ENCODE results near the gene RIC3. TPM values are rescaled to one million over a fixed set of nuclear protein-coding genes. Genes with fewer than 3 reads are reported as not detected.

The RIC3 gene
- total RNA-seq, 1 donor from 2014 or later: 8.9 TPM

DNA sequence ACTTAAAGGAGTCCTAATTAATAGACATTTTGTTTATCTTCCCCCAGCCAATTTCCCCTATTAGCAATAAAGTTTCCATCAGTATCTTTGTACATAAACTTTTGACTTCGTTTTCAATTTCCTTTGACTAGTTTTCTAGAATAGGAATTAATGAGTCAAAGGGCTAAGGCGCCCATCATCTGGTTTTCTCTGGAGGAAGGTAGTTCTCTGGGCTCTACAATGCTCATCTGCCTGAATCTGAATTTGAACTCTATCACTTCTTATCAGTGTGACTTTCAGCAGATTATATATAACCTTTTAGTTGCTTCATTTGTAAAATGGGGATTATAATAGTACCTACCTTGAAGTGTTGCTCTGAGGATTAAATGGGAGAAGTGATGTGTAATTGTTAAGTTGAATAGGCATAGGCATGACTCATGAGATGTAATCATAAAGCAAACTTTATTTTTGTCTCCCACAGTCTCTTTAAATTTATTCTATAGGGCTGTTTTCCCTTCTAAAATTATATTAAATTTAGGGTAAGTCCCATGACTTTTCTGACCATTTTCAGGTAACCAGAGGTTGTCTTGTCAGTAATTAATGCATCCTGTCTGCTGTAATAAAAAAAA is 93.6 kb downstream of the RIC3 start:
- no peak for DNase-seq (ENCODE audit: low read depth, low spot score)
- H3K4me3 Mint-ChIP-seq: no peak overlapping the region
- H3K27me3 Mint-ChIP-seq (ENCODE audit: low read depth): peaks cover 68% of the 10 kb centered on the region
- peaks cover 5% of the 10 kb centered on the region for H3K4me1 Mint-ChIP-seq
- no peak for TF ChIP-seq CTCF (conservative IDR thresholded peaks at IDR 0.05)
- no peaks in the 10 kb centered on the region for H3K36me3 Mint-ChIP-seq (ENCODE audit: low read depth)
- no peaks in the 10 kb centered on the region for H3K9me3 Mint-ChIP-seq
- no peak overlapping the region for H3K27ac Mint-ChIP-seq (ENCODE audit: unreplicated experiment)

DNA sequence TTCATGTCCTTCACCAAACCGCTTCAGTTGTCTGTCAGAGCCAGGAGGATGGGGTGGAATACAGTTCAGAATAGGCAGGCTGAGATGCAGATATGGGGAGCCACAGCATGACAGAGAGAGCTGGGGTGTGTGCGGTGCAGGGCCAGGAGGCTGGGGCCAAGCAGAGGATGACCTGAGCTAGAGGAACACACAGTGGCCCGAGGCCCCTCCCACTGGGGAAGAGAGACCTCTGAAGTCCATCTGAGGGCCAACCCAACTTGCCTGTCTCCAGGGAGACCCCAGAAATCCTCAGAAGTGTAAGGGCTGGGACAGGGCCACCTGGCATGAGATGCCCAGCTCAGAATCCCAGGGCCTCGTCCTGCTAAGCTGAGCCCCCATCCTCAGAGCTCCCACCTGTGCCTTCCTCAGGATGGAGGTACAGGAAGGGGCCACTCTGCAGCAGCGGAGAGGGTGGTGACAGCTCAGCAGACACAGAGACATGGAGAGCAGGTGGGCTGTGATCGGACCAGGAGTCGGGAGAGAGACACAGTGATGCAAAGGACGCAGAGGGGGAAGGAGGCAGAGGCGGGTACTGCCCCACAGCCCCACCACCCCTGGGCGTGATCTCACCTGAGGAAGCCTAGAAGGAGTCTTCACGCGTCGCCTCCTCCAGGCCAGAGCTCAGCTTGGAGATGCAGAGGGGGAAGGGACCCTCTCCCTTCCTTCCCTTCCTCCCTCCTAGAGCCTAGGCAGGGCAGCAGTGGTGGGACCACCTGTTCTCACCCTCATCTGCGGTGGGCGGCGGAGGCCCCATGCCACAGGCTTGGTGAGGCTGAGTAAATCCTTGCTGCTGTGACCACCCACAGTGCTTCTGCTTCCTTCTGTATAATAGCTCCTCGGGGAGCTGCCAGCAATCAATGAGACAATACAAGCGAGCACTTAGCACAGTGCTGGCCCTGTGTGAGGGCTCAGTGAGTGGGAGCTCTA is 96.9 kb downstream of the RIC3 start:
- H3K36me3 Mint-ChIP-seq (ENCODE audit: low read depth): no peaks in the 10 kb centered on the region
- peaks cover 59% of the 10 kb centered on the region for H3K27me3 Mint-ChIP-seq (ENCODE audit: low read depth)
- H3K27ac Mint-ChIP-seq (ENCODE audit: unreplicated experiment): no peak overlapping the region
- TF ChIP-seq CTCF (conservative IDR thresholded peaks at IDR 0.05): no peak
- DNase-seq (ENCODE audit: low read depth, low spot score): no peak
- no peaks in the 10 kb centered on the region for H3K9me3 Mint-ChIP-seq
- no peaks in the 10 kb centered on the region for H3K4me1 Mint-ChIP-seq
- no peak overlapping the region for H3K4me3 Mint-ChIP-seq

- H3K27me3 Mint-ChIP-seq (ENCODE audit: low read depth): peaks cover 47% of the 10 kb centered on the region
- no peak overlapping the region for H3K4me3 Mint-ChIP-seq
- DNase-seq (ENCODE audit: low read depth, low spot score): no peak
- TF ChIP-seq CTCF (conservative IDR thresholded peaks at IDR 0.05): peak; percentile 45
- no peaks in the 10 kb centered on the region for H3K36me3 Mint-ChIP-seq (ENCODE audit: low read depth)
- no peaks in the 10 kb centered on the region for H3K9me3 Mint-ChIP-seq
- H3K4me1 Mint-ChIP-seq: no peaks in the 10 kb centered on the region
- H3K27ac Mint-ChIP-seq (ENCODE audit: unreplicated experiment): no peak overlapping the region
Measured at GRCh38 chr11:8070417-8071115, 98.3 kb downstream of the RIC3 start.

DNA sequence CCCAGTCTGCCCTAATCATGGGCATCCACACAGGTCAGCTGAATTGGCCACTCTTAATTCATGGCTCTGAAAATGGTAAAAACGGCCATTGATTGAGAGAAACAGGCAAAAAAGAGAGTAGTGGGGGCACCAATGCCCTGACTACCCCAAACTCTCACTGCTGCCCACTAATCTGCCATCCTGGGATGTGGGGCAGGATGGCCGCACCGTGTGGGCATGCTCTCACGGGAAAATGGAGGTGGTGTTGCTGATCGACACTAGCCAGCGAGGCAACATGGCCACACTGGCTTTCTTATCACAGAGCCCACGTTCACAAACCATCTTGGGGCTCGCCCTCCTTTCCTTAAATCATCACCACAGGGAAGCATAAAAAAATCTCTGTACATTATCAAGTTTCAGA is 99.1 kb downstream of the RIC3 start:
- no peak for DNase-seq (ENCODE audit: low read depth, low spot score)
- no peak overlapping the region for H3K27ac Mint-ChIP-seq (ENCODE audit: unreplicated experiment)
- H3K36me3 Mint-ChIP-seq (ENCODE audit: low read depth): no peaks in the 10 kb centered on the region
- no peak overlapping the region for H3K4me3 Mint-ChIP-seq
- no peaks in the 10 kb centered on the region for H3K9me3 Mint-ChIP-seq
- H3K4me1 Mint-ChIP-seq: no peaks in the 10 kb centered on the region
- no peak for TF ChIP-seq CTCF (conservative IDR thresholded peaks at IDR 0.05)
- H3K27me3 Mint-ChIP-seq (ENCODE audit: low read depth): peaks cover 40% of the 10 kb centered on the region

- DNase-seq (ENCODE audit: low read depth, low spot score): no peak
- TF ChIP-seq CTCF (conservative IDR thresholded peaks at IDR 0.05): no peak
- Mint-ChIP-seq H3K4me1 (no peaks in the 10 kb centered on the region), H3K9me3 (no peaks in the 10 kb centered on the region), H3K4me3 (no peak overlapping the region), H3K27ac (ENCODE audit: unreplicated experiment) (no peak overlapping the region), H3K36me3 (ENCODE audit: low read depth) (no peaks in the 10 kb centered on the region), H3K27me3 (ENCODE audit: low read depth) (peaks cover 33% of the 10 kb centered on the region)
Measured at GRCh38 chr11:8068605-8069221, 100.1 kb downstream of the RIC3 start.
